HepG2 (cell line): Measurements from ENCODE around the gene IL6R. TPM values are rescaled to one million over a fixed set of nuclear protein-coding genes. Genes with fewer than 3 reads are reported as not detected.

Source experiments
- ATAC-seq: fragments of 200-7000 bp; cut with Tn5 transposase; 3 replicates; pipeline ENCODE4 v1.9.1; 2020; ENCODE audit warnings: mild to moderate bottlenecking, moderate library complexity
- BruUV-seq: library from RNA; stranded (reverse); fragments of 400-500 nt; replicated peaks from 2 replicates; lab custom pipeline; 2021; lab: Mats Ljungman, UMichigan
- CTCF ChIA-PET: fragments of 300-600 bp; formaldehyde crosslinking; extraction: SDS; loops from one replicate; lab custom pipeline; 2021; ENCODE audit warnings: low total read pairs, inconsistent platforms, low intra/inter-chr PET ratio; lab: Yijun Ruan, JAX
- POLR2A ChIA-PET: fragments of 350-600 bp; sonication (Branson Sonifier 250); formaldehyde crosslinking; loops from one replicate; lab custom pipeline; 2020; ENCODE audit warnings: antibody characterized with exemption, inconsistent platforms; lab: Yijun Ruan, JAX
- DNase-seq: peaks from one replicate; pipeline ENCODE4 v3.0.0-alpha.2; 2015; ENCODE audit warnings: low spot score
- FAIRE-seq: peaks from 3 replicates; lab custom pipeline; 2011; peaks lifted over from hg19 to GRCh38; lab: Jason Lieb, UNC
- H2AFZ ChIP-seq: one replicate; pipeline ENCODE4 v1.6.1; 2011; ENCODE audit warnings: low read length, inconsistent platforms
- H3K27ac ChIP-seq: fragments of 300-600 bp; 3 replicates; pipeline ENCODE4 v1.8.0; 2011; ENCODE audit warnings: mixed run types, mild to moderate bottlenecking, mixed read lengths, low read length, inconsistent platforms; ENCODE audit not compliant: insufficient read depth; ENCODE audit errors: extremely low read length
- H3K27me3 ChIP-seq, 2 experiments: fragments of 200-600 bp in 1 of 2; 2 replicates in 1 of 2; 3 replicates in 1 of 2; pipeline versions ENCODE4 v1.6.0 to v1.8.0; 2011; ENCODE audit warnings: low read length in 2 of 2, mild to moderate bottlenecking in 2 of 2, moderate library complexity in 2 of 2, inconsistent platforms in 1 of 2; ENCODE audit not compliant: insufficient read depth in 2 of 2, control insufficient read depth in 1 of 2
- H3K36me3 ChIP-seq, 2 experiments: fragments of 200-600 bp in 1 of 2; replicated peaks in 1 of 2; 2 replicates in 1 of 2; 3 replicates in 1 of 2; pipeline versions ENCODE4 v1.5.1 to v1.8.0; 2011; ENCODE audit warnings: low read length in 2 of 2, inconsistent platforms in 1 of 2; ENCODE audit not compliant: insufficient read depth in 2 of 2, control insufficient read depth in 1 of 2
- H3K4me1 ChIP-seq: 2 replicates; pipeline ENCODE4 v1.5.1; 2012; ENCODE audit warnings: low read length, inconsistent platforms; ENCODE audit not compliant: insufficient read depth
- H3K4me2 ChIP-seq: 2 replicates; pipeline ENCODE4 v1.6.0; 2011; ENCODE audit warnings: low read depth, low read length, inconsistent platforms
- H3K4me3 ChIP-seq, 3 experiments: fragments of 200-600 bp in 1 of 3; sonication (generic), shearing (Covaris generic) in 1 of 3; replicated peaks in 1 of 3; 2 replicates each; pipeline ENCODE4 v1.5.1; 2011 to 2016; ENCODE audit warnings: low read length in 3 of 3, inconsistent platforms in 2 of 3, low read depth in 2 of 3, mild to moderate bottlenecking in 2 of 3, control low read depth in 1 of 3, mixed read lengths in 1 of 3; ENCODE audit not compliant: insufficient read depth in 1 of 3
- H3K79me2 ChIP-seq: one replicate; pipeline ENCODE4 v1.6.1; 2011; ENCODE audit warnings: low read length, inconsistent platforms; ENCODE audit not compliant: insufficient read depth
- H3K9ac ChIP-seq: 2 replicates; pipeline ENCODE4 v1.6.0; 2011; ENCODE audit warnings: mild to moderate bottlenecking, low read depth, low read length, inconsistent platforms; ENCODE audit not compliant: insufficient read depth
- H3K9me3 ChIP-seq: 2 replicates; pipeline ENCODE4 v1.5.1; 2012; ENCODE audit warnings: mild to moderate bottlenecking, low read length
- H4K20me1 ChIP-seq: 2 replicates; pipeline ENCODE4 v1.6.0; 2011; ENCODE audit warnings: inconsistent platforms, mild to moderate bottlenecking, low read length, moderate library complexity; ENCODE audit not compliant: insufficient read depth
- HES4 ChIP-seq: sonication (generic); formaldehyde crosslinking; IDR thresholded peaks from 2 replicates; pipeline ENCODE4 v1.9.0; 2021; ENCODE audit warnings: mild to moderate bottlenecking, missing genetic modification reagents, borderline replicate concordance
- SETDB1 ChIP-seq: sonication (generic); formaldehyde crosslinking; IDR thresholded peaks from 2 replicates; pipeline ENCODE4 v1.5.1; 2020; ENCODE audit warnings: missing genetic modification reagents, mild to moderate bottlenecking, borderline replicate concordance
- SP4 ChIP-seq: sonication (generic); formaldehyde crosslinking; IDR thresholded peaks from 2 replicates; pipeline ENCODE4 v1.8.1; 2023; ENCODE audit warnings: mild to moderate bottlenecking, missing genetic modification reagents
- USF2 ChIP-seq, 2 experiments: sonication (generic) in 1 of 2; formaldehyde crosslinking in 1 of 2; IDR thresholded peaks; 2 replicates each; pipeline versions ENCODE4 v1.5.1 to v1.6.1; 2011 to 2020; ENCODE audit warnings: borderline replicate concordance in 1 of 2, low read depth in 1 of 2, low read length in 1 of 2, mild to moderate bottlenecking in 1 of 2, missing genetic modification reagents in 1 of 2, moderate library complexity in 1 of 2
- ZBTB25 ChIP-seq: IDR thresholded peaks from 2 replicates; pipeline ENCODE4 v1.6.1; 2018; ENCODE audit warnings: missing genetic modification reagents
- ZFP91 ChIP-seq: sonication (generic); formaldehyde crosslinking; IDR thresholded peaks from 2 replicates; pipeline ENCODE4 v1.9.0; 2022; ENCODE audit warnings: missing genetic modification reagents, mild to moderate bottlenecking, borderline replicate concordance
- ZNF230 ChIP-seq: sonication (generic); formaldehyde crosslinking; IDR thresholded peaks from 2 replicates; pipeline ENCODE4 v1.4.0; 2020; ENCODE audit warnings: mild to moderate bottlenecking, missing genetic modification reagents
- ZNF543 ChIP-seq: sonication (generic); formaldehyde crosslinking; IDR thresholded peaks from 2 replicates; pipeline ENCODE4 v1.4.0; 2020; ENCODE audit warnings: mild to moderate bottlenecking, missing genetic modification reagents
- WGBS: methylation state at CpG from one replicate; pipeline ENCODE4 v1.1.6; 2017; ENCODE audit warnings: low lambda C conversion rate; 5-methylcytosine and 5-hydroxymethylcytosine counted together
- in situ Hi-C: cut with HindIII; loops from 2 replicates; pipeline ENCODE4 v1.10.0; 2017; ENCODE audit warnings: low pct_unique_long_range_greater_than_20kb; ENCODE audit not compliant: extremely low pct_ligation_motif_present
- intact Hi-C: fragments of 100-400 bp; cut with micrococcal nuclease; formaldehyde crosslinking; loops from one replicate; pipeline ENCODE4 v1.10.0; 2022; ENCODE audit not compliant: unreplicated experiment
- polyA plus RNA-seq, 8 experiments: library from polyadenylated mRNA; depleted of rRNA in 3 of 8; stranded (reverse) in 7 of 8; unstranded in 1 of 8; fragments of >200 nt; fragmentation: Illumina TruSeq in 4 of 8; extraction: Trizol in 4 of 8; gene quantifications; 2 replicates each; pipeline versions ENCODE4 v1.2.1 to v1.2.3, GENCODE V29; 2011 to 2016; ENCODE audit warnings: low read depth in 4 of 8, missing spikeins in 1 of 8, mixed read lengths in 1 of 8; ENCODE audit not compliant: insufficient read depth in 1 of 8
- total RNA-seq, 5 experiments: library from RNA; depleted of rRNA; stranded (reverse); fragments of >200 nt; fragmentation: Illumina TruSeq; extraction: Trizol; gene quantifications; 2 replicates each; pipeline ENCODE4 v1.2.3, GENCODE V29; 2016; ENCODE audit warnings: low read depth in 1 of 5

Gene IL6R
- total and polyA plus RNA-seq, 2 of the 13 experiments (the other 11 are each of a cell fraction or from before 2014, with no cell fraction given), result 5.0 to 24.5 TPM

- Histone ChIP-seq H3K4me1 (peaks cover 12% of the 10 kb centered on the region), H4K20me1 (no peaks in the 10 kb centered on the region), H3K9me3 (no peaks in the 10 kb centered on the region), H3K27me3 (peaks cover 2 to 32% of the 10 kb centered on the region in 2 experiments; a peak in 4 of 5 replicates), H3K79me2 (no peaks in the 10 kb centered on the region), H3K4me2 (no peak overlapping the region), H3K27ac (no peak overlapping the region), H3K36me3 (no peaks in the 10 kb centered on the region), H3K9ac (no peak overlapping the region), H3K4me3 (no peak overlapping the region), H2AFZ (no peak overlapping the region)
- intact Hi-C loops, result no loop called here
- in situ Hi-C loops, result no loop called here
- DNase-seq, result no peak
- no peak for ATAC-seq
- TF ChIP-seq ZNF230 (no peak), HES4 (CRISPR knock-in tag) (no peak), USF2 (IDR thresholded peaks at IDR 0.05; ENCODE audit: low read depth, low read length) (no peak), USF2 (CRISPR knock-in tag; IDR thresholded peaks at IDR 0.05; ENCODE audit: borderline replicate concordance) (no peak), ZNF543 (CRISPR knock-in tag) (no peak), SP4 (no peak), SETDB1 (CRISPR knock-in tag) (no peak), ZBTB25 (CRISPR knock-in tag) (no peak), ZFP91 (CRISPR knock-in tag) (no peak)
- ChIA-PET POLR2A (no interaction called here), CTCF (no interaction called here)
- no peak for FAIRE-seq
- BruUV-seq, result no TSS peak
- 0% methylated on average over 1 of the region's 1 CpG for WGBS
Measured at GRCh38 chr1:154499446-154499845, 94.3 kb downstream of the IL6R start.
